Activated CD8-positive, alpha-beta T cell treated with anti-CD3 and anti-CD28 coated beads for 36 hours (primary cell): ENCODE results near the gene FAM184B. TPM values are rescaled to one million over a fixed set of nuclear protein-coding genes. Genes with fewer than 3 reads are reported as not detected.
"Not testable (repeated sequence)": the region's sequence is repeated elsewhere in the genome, so short reads cannot be mapped to it uniquely, and the experiment has no call there.

Experiments used
- ATAC-seq: fragments of 200-7000 bp; cut with Tn5 transposase; one replicate; pipeline ENCODE4 v1.10.0; 2021; ENCODE audit warnings: mild to moderate bottlenecking, moderate library complexity
- CTCF ChIA-PET: fragments of 350-600 bp; sonication (Branson Sonifier 250); formaldehyde crosslinking; loops from one replicate; lab custom pipeline; 2021; ENCODE audit warnings: antibody characterized with exemption; lab: Charles Lee
- POLR2A ChIA-PET: fragments of 350-600 bp; sonication (Branson Sonifier 250); formaldehyde crosslinking; loops from one replicate; lab custom pipeline; 2021; ENCODE audit warnings: antibody characterized with exemption; lab: Charles Lee
- DNase-seq: peaks from one replicate; pipeline ENCODE4 v3.0.0-alpha.2; 2020
- H3K27ac Mint-ChIP-seq: one replicate; pipeline ENCODE4 v1.8.0; 2021; ENCODE audit warnings: mild to moderate bottlenecking, mixed read lengths
- H3K27me3 Mint-ChIP-seq: one replicate; pipeline ENCODE4 v1.8.0; 2021; ENCODE audit warnings: mixed read lengths
- H3K36me3 Mint-ChIP-seq: one replicate; pipeline ENCODE4 v1.8.0; 2021; ENCODE audit warnings: low read depth, mixed read lengths
- H3K4me1 Mint-ChIP-seq: one replicate; pipeline ENCODE4 v1.8.0; 2021; ENCODE audit warnings: low read depth, mixed read lengths
- H3K4me3 Mint-ChIP-seq: one replicate; pipeline ENCODE4 v1.8.0; 2021; ENCODE audit warnings: mild to moderate bottlenecking, moderate library complexity, mixed read lengths
- H3K9me3 Mint-ChIP-seq: one replicate; pipeline ENCODE4 v1.8.0; 2021; ENCODE audit warnings: mixed read lengths
- CTCF ChIP-seq: fragments of 200-600 bp; IDR thresholded peaks from one replicate; pipeline ENCODE4 v1.8.0; 2022; ENCODE audit warnings: antibody characterized with exemption, mild to moderate bottlenecking
- intact Hi-C: fragments of 100-400 bp; cut with micrococcal nuclease; formaldehyde crosslinking; loops from one replicate; pipeline ENCODE4 v1.10.0; 2022
- total RNA-seq, 2 experiments: library from RNA; stranded (reverse); gene quantifications; one replicate each; pipeline ENCODE4 v1.2.3, GENCODE V29; 2021

The FAM184B gene
- total RNA-seq, 2 experiments from 2014 or later = 0.05 TPM; not detected in 1

- Mint-ChIP-seq H3K27ac (no peak overlapping the region), H3K9me3 (no peaks in the 10 kb centered on the region), H3K36me3 (no peaks in the 10 kb centered on the region), H3K27me3 (no peaks in the 10 kb centered on the region), H3K4me3 (no peak overlapping the region), H3K4me1 (no peaks in the 10 kb centered on the region)
- intact Hi-C loops = no loop called here
- ChIA-PET POLR2A (no interaction called here), CTCF (no interaction called here)
- no peak for TF ChIP-seq CTCF
- ATAC-seq = no peak
- no peak for DNase-seq
Measured at GRCh38 chr4:17690135-17690534, 91.3 kb downstream of the FAM184B start.

GRCh38 chr4:17688011-17688441 lies 93.4 kb downstream of the FAM184B start:
- Mint-ChIP-seq H3K9me3 (no peaks in the 10 kb centered on the region), H3K27me3 (no peaks in the 10 kb centered on the region), H3K4me1 (no peaks in the 10 kb centered on the region), H3K27ac (no peak overlapping the region), H3K36me3 (no peaks in the 10 kb centered on the region), H3K4me3 (no peak overlapping the region)
- ChIA-PET POLR2A (no interaction called here), CTCF (no interaction called here)
- DNase-seq = no peak
- ATAC-seq = peak; percentile 53
- intact Hi-C loops = no loop called here
- TF ChIP-seq CTCF = no peak

GRCh38 chr4:17687237-17687857 lies 94.1 kb downstream of the FAM184B start:
- no peak for TF ChIP-seq CTCF
- no peaks in the 10 kb centered on the region for H3K4me1 Mint-ChIP-seq
- H3K4me3 Mint-ChIP-seq = no peak overlapping the region
- no peak for DNase-seq
- H3K36me3 Mint-ChIP-seq = no peaks in the 10 kb centered on the region
- H3K27ac Mint-ChIP-seq = no peak overlapping the region
- H3K27me3 Mint-ChIP-seq = no peaks in the 10 kb centered on the region
- no peaks in the 10 kb centered on the region for H3K9me3 Mint-ChIP-seq
- intact Hi-C loops = no loop called here
- no peak for ATAC-seq
- CTCF ChIA-PET = no interaction called here
- POLR2A ChIA-PET = no interaction called here

- POLR2A ChIA-PET, H3K36me3 Mint-ChIP-seq, H3K27me3 Mint-ChIP-seq, intact Hi-C loops, H3K9me3 Mint-ChIP-seq, H3K4me3 Mint-ChIP-seq, H3K4me1 Mint-ChIP-seq, H3K27ac Mint-ChIP-seq, ATAC-seq, DNase-seq: not testable (repeated sequence)
- CTCF ChIA-PET = interaction anchor here (1.0 kb wide), 1 partner anchor 136 kb away, joined by 4 read pairs; no protein-coding TSS in a partner anchor
Measured at GRCh38 chr4:17684648-17685047, 96.8 kb downstream of the FAM184B start.

- intact Hi-C loops = no loop called here
- H3K4me1 Mint-ChIP-seq = no peaks in the 10 kb centered on the region
- POLR2A ChIA-PET = no interaction called here
- H3K9me3 Mint-ChIP-seq = no peaks in the 10 kb centered on the region
- no peaks in the 10 kb centered on the region for H3K27me3 Mint-ChIP-seq
- CTCF ChIA-PET = no interaction called here
- DNase-seq (no peak), ATAC-seq (no peak)
- no peak overlapping the region for H3K27ac Mint-ChIP-seq
- TF ChIP-seq CTCF = no peak
- no peak overlapping the region for H3K4me3 Mint-ChIP-seq
- H3K36me3 Mint-ChIP-seq = no peaks in the 10 kb centered on the region
Measured at GRCh38 chr4:17682222-17682566, 99.2 kb downstream of the FAM184B start.
